AG08395 (cell line): Measurements from ENCODE around the gene IL18RAP.

ENCODE experiments used
- DNase-seq: peaks from one replicate; pipeline ENCODE4 v3.0.0; 2012; ENCODE audit warnings: mixed read lengths, low spot score

Gene IL18RAP

GRCh38 chr2:102421890-102422759, 835 bp upstream of the IL18RAP start:
- no peak for DNase-seq

GRCh38 chr2:102423368-102423767, 408 bp downstream of the IL18RAP start:
- no peak for DNase-seq

- DNase-seq = no peak
These were observed 1.8 kb downstream of the IL18RAP start for GRCh38 chr2:102424754-102425153.

- no peak for DNase-seq
These were observed 2.6 kb downstream of the IL18RAP start for GRCh38 chr2:102425441-102426132.

- no peak for DNase-seq
These were observed 4.3 kb downstream of the IL18RAP start for GRCh38 chr2:102427249-102427648.

- DNase-seq = no peak
These were observed 5.6 kb downstream of the IL18RAP start for GRCh38 chr2:102428573-102428972.

- DNase-seq = no peak
These were observed 9.4 kb downstream of the IL18RAP start for GRCh38 chr2:102432386-102432785.

- no peak for DNase-seq
These were observed 11.2 kb downstream of the IL18RAP start for GRCh38 chr2:102433973-102434654.

GRCh38 chr2:102434655-102435381, 11.9 kb downstream of the IL18RAP start:
- no peak for DNase-seq

GRCh38 chr2:102435741-102436140, 12.8 kb downstream of the IL18RAP start:
- no peak for DNase-seq

- DNase-seq = no peak
These were observed 13.4 kb downstream of the IL18RAP start for GRCh38 chr2:102436323-102436722.

GRCh38 chr2:102437122-102437521, 14.2 kb downstream of the IL18RAP start:
- DNase-seq = no peak

GRCh38 chr2:102438111-102438510, 15.2 kb downstream of the IL18RAP start:
- no peak for DNase-seq

- no peak for DNase-seq
These were observed 15.6 kb downstream of the IL18RAP start for GRCh38 chr2:102438578-102438977.

GRCh38 chr2:102439065-102439695, 16.2 kb downstream of the IL18RAP start:
- DNase-seq = peak; percentile 45

GRCh38 chr2:102442967-102443828, 20.2 kb downstream of the IL18RAP start:
- peak; percentile 17 for DNase-seq

- DNase-seq = no peak
These were observed 21.3 kb downstream of the IL18RAP start for GRCh38 chr2:102444233-102444632.

GRCh38 chr2:102446936-102447335, 24.0 kb downstream of the IL18RAP start:
- no peak for DNase-seq

- DNase-seq = peak; percentile 55
These were observed 26.5 kb downstream of the IL18RAP start for GRCh38 chr2:102449370-102449974.

- DNase-seq = no peak
These were observed 29.0 kb downstream of the IL18RAP start for GRCh38 chr2:102451968-102452367.
